GM23248 (cell line): ENCODE measurements around the gene GNB3.

Experiments
- EZH2 ChIP-seq: fragments of 200-600 bp; sonication (generic); IDR thresholded peaks from 2 replicates; pipeline ENCODE4 v1.6.1; 2018; ENCODE audit warnings: antibody characterized with exemption, mild to moderate bottlenecking; ENCODE audit not compliant: insufficient read depth, poor library complexity, severe bottlenecking
- EZH2phosphoT487 ChIP-seq: fragments of 200-600 bp; sonication (generic); IDR thresholded peaks from 2 replicates; pipeline ENCODE4 v1.6.1; 2018; ENCODE audit warnings: antibody characterized with exemption, moderate library complexity, mild to moderate bottlenecking, low read depth; ENCODE audit not compliant: insufficient read depth

DNA sequence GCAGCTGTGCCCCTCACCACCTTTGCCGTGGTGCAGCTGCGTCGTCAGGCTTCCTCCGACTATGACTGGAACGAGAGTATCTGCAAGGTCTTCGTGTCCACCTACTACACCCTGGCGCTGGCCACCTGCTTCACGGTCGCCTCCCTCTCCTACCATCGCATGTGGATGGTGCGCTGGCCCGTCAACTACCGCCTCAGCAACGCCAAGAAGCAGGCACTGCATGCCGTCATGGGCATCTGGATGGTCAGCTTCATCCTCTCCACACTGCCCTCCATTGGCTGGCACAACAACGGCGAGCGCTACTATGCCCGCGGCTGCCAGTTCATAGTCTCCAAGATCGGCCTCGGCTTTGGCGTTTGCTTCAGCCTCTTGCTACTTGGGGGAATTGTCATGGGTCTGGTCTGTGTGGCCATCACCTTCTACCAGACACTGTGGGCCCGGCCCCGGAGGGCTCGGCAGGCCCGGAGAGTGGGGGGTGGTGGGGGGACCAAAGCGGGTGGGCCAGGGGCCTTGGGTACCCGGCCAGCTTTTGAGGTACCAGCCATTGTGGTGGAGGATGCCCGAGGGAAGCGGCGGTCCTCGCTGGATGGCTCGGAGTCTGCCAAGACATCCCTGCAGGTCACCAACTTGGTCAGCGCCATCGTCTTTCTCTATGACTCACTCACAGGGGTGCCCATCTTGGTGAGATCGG, 16.5 kb upstream of the GNB3 start:
- TF ChIP-seq EZH2phosphoT487 (no peak), EZH2 (no peak)
